GM18870 (cell line): ENCODE results near the gene HCN4.

Source experiments
- ATAC-seq: cut with Tn5 transposase; IDR thresholded peaks from one replicate; pipeline ENCODE4 v1.9.1; 2021; ENCODE audit warnings: moderate library complexity; ENCODE audit not compliant: unreplicated experiment

HCN4 gene

GRCh38 chr15:73328149-73328820, 40.5 kb downstream of the HCN4 start:
- no peak for ATAC-seq

GRCh38 chr15:73326157-73326556, 42.6 kb downstream of the HCN4 start:
- no peak for ATAC-seq

- no peak for ATAC-seq
These were observed 43.4 kb downstream of the HCN4 start for GRCh38 chr15:73325191-73325861.

- no peak for ATAC-seq
These were observed 44.1 kb downstream of the HCN4 start for GRCh38 chr15:73324496-73325170.

- ATAC-seq: no peak
These were observed 44.8 kb downstream of the HCN4 start for GRCh38 chr15:73323956-73324355.

GRCh38 chr15:73323374-73323955, 45.3 kb downstream of the HCN4 start:
- no peak for ATAC-seq

GRCh38 chr15:73322665-73323373, 45.9 kb downstream of the HCN4 start:
- no peak for ATAC-seq

GRCh38 chr15:73321496-73322450, 47.0 kb downstream of the HCN4 start:
- ATAC-seq: no peak

- ATAC-seq: no peak
These were observed 48.1 kb downstream of the HCN4 start for GRCh38 chr15:73320619-73321180.

GRCh38 chr15:73319460-73320245, 49.1 kb downstream of the HCN4 start:
- ATAC-seq: no peak

- ATAC-seq: no peak
These were observed 50.1 kb downstream of the HCN4 start for GRCh38 chr15:73318463-73319351.

GRCh38 chr15:73317651-73318462, 50.9 kb downstream of the HCN4 start:
- no peak for ATAC-seq

- no peak for ATAC-seq
These were observed 54.9 kb downstream of the HCN4 start for GRCh38 chr15:73313861-73314260.

- ATAC-seq: no peak
These were observed 60.5 kb downstream of the HCN4 start for GRCh38 chr15:73308305-73308704.

GRCh38 chr15:73305331-73306211, 63.2 kb downstream of the HCN4 start:
- ATAC-seq: no peak

GRCh38 chr15:73303636-73304035, 65.1 kb downstream of the HCN4 start:
- no peak for ATAC-seq
